MM.1S (cell line): ENCODE results near the gene WBP1L.
A peak's percentile ranks its signal among the peaks of the same experiment; 100 is the strongest.

Experiments used
- DNase-seq: peaks from one replicate; pipeline ENCODE4 v3.0.0-alpha.2; 2015
- H2AFZ ChIP-seq: fragments of 300-600 bp; sonication (generic); 2 replicates; pipeline ENCODE4 v1.6.0; 2016; ENCODE audit warnings: antibody characterized with exemption, low read length
- H3F3A ChIP-seq: fragments of 300-600 bp; sonication (generic); 2 replicates; pipeline ENCODE4 v1.6.1; 2016; ENCODE audit warnings: mild to moderate bottlenecking, antibody characterized with exemption, low read length, moderate library complexity, mixed read lengths; ENCODE audit not compliant: insufficient read depth
- H3K27ac ChIP-seq: fragments of 300-600 bp; sonication (generic); 2 replicates; pipeline ENCODE4 v1.5.1; 2016; ENCODE audit warnings: mild to moderate bottlenecking, low read length
- H3K27me3 ChIP-seq: fragments of 300-600 bp; sonication (generic); replicated peaks from 2 replicates; pipeline ENCODE4 v1.6.0; 2016; ENCODE audit warnings: low read length; ENCODE audit not compliant: insufficient read depth
- H3K36me3 ChIP-seq: fragments of 300-600 bp; sonication (generic); replicated peaks from 2 replicates; pipeline ENCODE4 v1.6.1; 2016; ENCODE audit warnings: mild to moderate bottlenecking, low read length, mixed read lengths; ENCODE audit not compliant: insufficient read depth
- H3K4me1 ChIP-seq: fragments of 300-600 bp; sonication (generic); 2 replicates; pipeline ENCODE4 v1.6.1; 2016; ENCODE audit warnings: low read length, mixed read lengths
- H3K4me2 ChIP-seq: fragments of 300-600 bp; sonication (generic); 2 replicates; pipeline ENCODE4 v1.6.0; 2016; ENCODE audit warnings: low read depth, low read length
- H3K4me3 ChIP-seq: fragments of 300-600 bp; sonication (generic); 2 replicates; pipeline ENCODE4 v1.5.1; 2016; ENCODE audit warnings: low read length, mixed read lengths
- H3K79me2 ChIP-seq: fragments of 300-600 bp; sonication (generic); 2 replicates; pipeline ENCODE4 v1.6.1; 2016; ENCODE audit warnings: mixed run types, low read length, mixed read lengths
- H3K9ac ChIP-seq: fragments of 300-600 bp; sonication (generic); 2 replicates; pipeline ENCODE4 v1.6.1; 2016; ENCODE audit warnings: low read length, mixed read lengths
- H3K9me2 ChIP-seq: fragments of 300-600 bp; sonication (generic); replicated peaks from 2 replicates; pipeline ENCODE4 v1.6.1; 2016; ENCODE audit warnings: mild to moderate bottlenecking, low read length, mixed read lengths; ENCODE audit not compliant: insufficient read depth
- H3K9me3 ChIP-seq: fragments of 300-600 bp; sonication (generic); replicated peaks from 2 replicates; pipeline ENCODE4 v1.6.1; 2016; ENCODE audit warnings: mild to moderate bottlenecking, low read length, mixed read lengths; ENCODE audit not compliant: insufficient read depth
- H4K20me1 ChIP-seq: fragments of 300-600 bp; sonication (generic); 2 replicates; pipeline ENCODE4 v1.6.1; 2016; ENCODE audit warnings: mild to moderate bottlenecking, low read length, moderate library complexity, mixed read lengths; ENCODE audit not compliant: insufficient read depth
- EZH2 ChIP-seq: fragments of 300-600 bp; sonication (generic); optimal IDR thresholded peaks from 2 replicates; pipeline ENCODE3; 2017; ENCODE audit warnings: low read depth, mild to moderate bottlenecking, antibody characterized with exemption, low read length, mixed read lengths
- EZH2phosphoT487 ChIP-seq: fragments of 300-600 bp; sonication (generic); IDR thresholded peaks from 2 replicates; pipeline ENCODE4 v1.6.1; 2018; ENCODE audit warnings: antibody characterized with exemption, low read length
- TF ChIP-seq, protein P1 (sequence below): fragments of 300-600 bp; sonication (generic); IDR thresholded peaks from 2 replicates; pipeline ENCODE4 v1.5.1; 2016; ENCODE audit warnings: antibody characterized with exemption, low read length, mixed read lengths

WBP1L gene

DNA sequence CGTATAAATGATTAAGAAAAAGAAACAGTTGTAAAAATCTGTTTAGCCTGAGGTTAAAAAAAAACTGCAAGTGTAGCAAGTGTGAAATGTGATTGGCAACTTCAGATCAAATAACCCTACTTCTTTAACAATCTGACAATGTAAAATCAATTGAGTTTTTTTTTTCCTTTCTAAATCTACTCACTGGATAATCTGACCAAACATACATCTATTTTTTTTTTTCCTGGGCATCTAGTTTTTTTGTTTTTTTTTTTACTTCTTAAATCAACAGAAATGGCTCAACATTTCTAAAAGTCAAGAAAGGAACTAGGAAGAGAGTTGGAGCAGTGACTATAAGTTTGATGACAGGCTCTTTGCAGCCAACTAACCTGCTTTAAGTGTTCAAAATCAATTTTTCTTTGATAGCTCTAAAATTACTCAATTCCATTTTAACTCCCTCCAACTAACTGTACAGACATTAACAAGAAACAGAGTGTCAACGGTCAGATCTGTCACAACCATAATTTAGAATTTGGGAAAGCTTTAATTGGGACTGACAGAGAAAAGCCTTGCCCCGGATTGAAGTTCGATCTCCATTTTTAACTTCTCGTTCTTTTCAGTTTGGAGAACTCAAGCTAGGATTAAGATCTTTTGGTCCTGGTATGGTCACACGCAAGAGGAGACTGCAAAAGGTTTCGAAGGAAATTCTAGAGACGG, 30.8 kb upstream of the WBP1L start:
- peak overlapping the region; percentile 94 for H3K9ac ChIP-seq
- peak overlapping the region; percentile 78 for H3K27ac ChIP-seq
- no peaks in the 10 kb centered on the region for H3K9me3 ChIP-seq
- H3K4me2 ChIP-seq = peak overlapping the region; percentile 73
- peak overlapping the region; percentile 99 for H3K4me3 ChIP-seq
- no peaks in the 10 kb centered on the region; the same call in 1 of the 2 replicates for H4K20me1 ChIP-seq
- peak; percentile 24 for DNase-seq
- TF ChIP-seq EZH2phosphoT487 = no peak
- TF ChIP-seq, protein P1, sequence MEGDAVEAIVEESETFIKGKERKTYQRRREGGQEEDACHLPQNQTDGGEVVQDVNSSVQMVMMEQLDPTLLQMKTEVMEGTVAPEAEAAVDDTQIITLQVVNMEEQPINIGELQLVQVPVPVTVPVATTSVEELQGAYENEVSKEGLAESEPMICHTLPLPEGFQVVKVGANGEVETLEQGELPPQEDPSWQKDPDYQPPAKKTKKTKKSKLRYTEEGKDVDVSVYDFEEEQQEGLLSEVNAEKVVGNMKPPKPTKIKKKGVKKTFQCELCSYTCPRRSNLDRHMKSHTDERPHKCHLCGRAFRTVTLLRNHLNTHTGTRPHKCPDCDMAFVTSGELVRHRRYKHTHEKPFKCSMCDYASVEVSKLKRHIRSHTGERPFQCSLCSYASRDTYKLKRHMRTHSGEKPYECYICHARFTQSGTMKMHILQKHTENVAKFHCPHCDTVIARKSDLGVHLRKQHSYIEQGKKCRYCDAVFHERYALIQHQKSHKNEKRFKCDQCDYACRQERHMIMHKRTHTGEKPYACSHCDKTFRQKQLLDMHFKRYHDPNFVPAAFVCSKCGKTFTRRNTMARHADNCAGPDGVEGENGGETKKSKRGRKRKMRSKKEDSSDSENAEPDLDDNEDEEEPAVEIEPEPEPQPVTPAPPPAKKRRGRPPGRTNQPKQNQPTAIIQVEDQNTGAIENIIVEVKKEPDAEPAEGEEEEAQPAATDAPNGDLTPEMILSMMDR = no peak
- no peak for TF ChIP-seq EZH2
- peaks cover 11% of the 10 kb centered on the region for H3K4me1 ChIP-seq
- peaks cover 25% of the 10 kb centered on the region for H3F3A ChIP-seq
- no peaks in the 10 kb centered on the region for H3K36me3 ChIP-seq
- no peaks in the 10 kb centered on the region for H3K9me2 ChIP-seq
- peak overlapping the region; percentile 96 for H2AFZ ChIP-seq
- no peaks in the 10 kb centered on the region for H3K27me3 ChIP-seq
- H3K79me2 ChIP-seq = peaks cover 92% of the 10 kb centered on the region

DNA sequence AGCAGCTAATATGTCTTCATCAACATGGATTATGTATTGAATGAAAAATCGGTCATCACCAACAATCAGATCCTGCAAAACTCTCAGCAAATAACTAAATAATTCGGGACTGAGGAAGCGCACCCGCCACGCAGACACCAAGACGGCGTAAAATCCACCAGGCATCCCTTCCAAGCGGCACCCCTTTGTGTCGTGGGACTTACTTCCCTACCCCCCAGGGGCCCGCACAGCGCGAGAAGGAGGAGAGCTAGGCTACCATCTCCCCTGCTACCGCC, 30.3 kb upstream of the WBP1L start:
- peak overlapping the region; percentile 78 for H3K27ac ChIP-seq
- peaks cover 25% of the 10 kb centered on the region for H3F3A ChIP-seq
- peaks cover 11% of the 10 kb centered on the region for H3K4me1 ChIP-seq
- DNase-seq = no peak
- H3K9me3 ChIP-seq = no peaks in the 10 kb centered on the region
- H4K20me1 ChIP-seq = no peaks in the 10 kb centered on the region; the same call in 1 of the 2 replicates
- peak overlapping the region; percentile 99 for H3K4me3 ChIP-seq
- H3K9ac ChIP-seq = peak overlapping the region; percentile 94
- no peaks in the 10 kb centered on the region for H3K36me3 ChIP-seq
- no peaks in the 10 kb centered on the region for H3K27me3 ChIP-seq
- H3K4me2 ChIP-seq = peak overlapping the region; percentile 73
- no peaks in the 10 kb centered on the region for H3K9me2 ChIP-seq
- H2AFZ ChIP-seq = peak overlapping the region; percentile 96
- peaks cover 92% of the 10 kb centered on the region for H3K79me2 ChIP-seq
- TF ChIP-seq EZH2phosphoT487 = no peak
- TF ChIP-seq EZH2 = no peak
- TF ChIP-seq, protein P1 = no peak

DNA sequence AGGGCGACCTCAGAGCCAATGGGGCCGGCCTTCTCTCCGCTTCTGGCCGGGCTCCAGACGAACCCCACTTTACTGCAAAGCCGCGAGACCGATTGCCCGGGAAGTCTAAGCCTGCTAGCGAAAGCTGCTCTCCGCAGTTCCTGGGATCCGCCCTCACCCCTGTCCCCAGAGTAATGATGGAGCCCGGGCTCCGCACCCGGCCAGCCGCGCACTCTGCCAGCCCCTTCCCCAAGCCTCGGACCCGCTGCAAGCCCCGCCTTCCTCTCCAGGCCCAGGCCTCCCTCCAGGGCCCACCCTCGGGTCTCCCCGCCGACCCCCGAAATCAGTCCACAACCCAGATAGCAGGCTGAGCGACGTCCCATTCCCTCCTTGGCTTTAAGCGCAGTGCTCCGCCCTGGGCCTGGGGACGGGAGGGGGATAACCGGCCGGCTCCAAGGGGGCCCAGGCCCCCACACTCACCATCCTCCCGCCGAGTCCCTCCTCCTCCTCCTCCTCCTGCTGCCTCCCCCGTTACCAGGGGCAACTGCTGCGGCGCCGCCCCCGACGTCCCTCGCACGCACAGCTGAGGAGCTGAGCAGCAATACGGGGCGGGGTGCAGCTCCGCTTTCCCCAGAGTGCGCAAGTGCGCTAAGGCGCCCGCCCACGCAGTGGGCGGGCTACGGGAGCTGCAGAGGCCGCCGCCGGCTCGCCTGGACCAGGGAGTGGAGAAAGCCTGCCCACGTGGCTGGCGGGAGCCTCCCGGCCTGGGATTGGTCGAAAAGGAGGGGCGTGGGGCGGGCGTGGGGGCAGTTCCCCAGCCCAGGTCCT, 29.7 kb upstream of the WBP1L start, which contains the start of gene ARL3:
ARL3 (minus strand) TSS at position 584 of the 807 bp plus-strand sequence; CDS start at position 462, 122 bp downstream.
- Histone ChIP-seq H3K79me2 (peaks cover 94% of the 10 kb centered on the region), H2AFZ (peak within 1 kb of the TSS; percentile 96)

More for the DNA sequence above, 29.7 kb upstream of the WBP1L start, which contains the start of gene ARL3:
- Histone ChIP-seq H3K4me3 (peak within 1 kb of the TSS; percentile 100), H3K4me1 (peaks cover 11% of the 10 kb centered on the region), H3F3A (peaks cover 25% of the 10 kb centered on the region), H3K27ac (peak within 1 kb of the TSS; percentile 93), H3K4me2 (peak within 1 kb of the TSS; percentile 99), H3K27me3 (no peaks in the 10 kb centered on the region), H3K9me2 (no peaks in the 10 kb centered on the region), H3K36me3 (no peaks in the 10 kb centered on the region), H3K9ac (peak within 1 kb of the TSS; percentile 100), H4K20me1 (no peaks in the 10 kb centered on the region; the same call in 1 of the 2 replicates), H3K9me3 (no peaks in the 10 kb centered on the region)
- TF ChIP-seq EZH2phosphoT487 = no peak
- TF ChIP-seq, protein P1 = peak; percentile 59
- peak; percentile 99 for DNase-seq
